Cardiac fibroblast (primary cell): ENCODE results near the gene ZC3H4.

ENCODE experiments used
- DNase-seq, 2 donors: peaks; one replicate each; pipeline versions ENCODE4 v3.0.0 to v3.0.0-alpha.2; 2010; ENCODE audit warnings: low read depth in 2 of 2
- H3K4me3 ChIP-seq, 2 donors: replicated peaks in 1 of 2; 1 replicate in 1 of 2; 2 replicates in 1 of 2; pipeline ENCODE4 v1.5.1; 2011; ENCODE audit warnings: low read depth in 2 of 2, low read length in 2 of 2, mild to moderate bottlenecking in 2 of 2, moderate library complexity in 1 of 2
- CTCF ChIP-seq: IDR thresholded peaks from one replicate; pipeline ENCODE4 v1.5.1; 2011; ENCODE audit warnings: low read depth, mild to moderate bottlenecking, low read length, inconsistent platforms

ZC3H4 gene

GRCh38 chr19:47073574-47073973 is 40.0 kb downstream of the ZC3H4 start:
- DNase-seq: no peak
- TF ChIP-seq CTCF: no peak
- no peak overlapping the region for H3K4me3 ChIP-seq

- no peak for DNase-seq
- no peak overlapping the region for H3K4me3 ChIP-seq
Observed at GRCh38 chr19:47072323-47072722, 41.3 kb downstream of the ZC3H4 start.

GRCh38 chr19:47071731-47072130 is 41.8 kb downstream of the ZC3H4 start:
- H3K4me3 ChIP-seq: no peak overlapping the region
- TF ChIP-seq CTCF: no peak
- no peak for DNase-seq

More at GRCh38 chr19:47072323-47072722, 41.3 kb downstream of the ZC3H4 start:
- TF ChIP-seq CTCF: no peak

GRCh38 chr19:47070756-47071155 is 42.8 kb downstream of the ZC3H4 start:
- TF ChIP-seq CTCF: no peak
- H3K4me3 ChIP-seq: no peak overlapping the region
- DNase-seq: no peak

- TF ChIP-seq CTCF: no peak
- DNase-seq: no peak
Observed at GRCh38 chr19:47069795-47070194, 43.8 kb downstream of the ZC3H4 start.

GRCh38 chr19:47068876-47069406 is 44.6 kb downstream of the ZC3H4 start:
- H3K4me3 ChIP-seq: no peak overlapping the region
- no peak for TF ChIP-seq CTCF
- DNase-seq: no peak

More at GRCh38 chr19:47069795-47070194, 43.8 kb downstream of the ZC3H4 start:
- H3K4me3 ChIP-seq: no peak overlapping the region

GRCh38 chr19:47068246-47068645 is 45.3 kb downstream of the ZC3H4 start:
- TF ChIP-seq CTCF: no peak
- no peak overlapping the region for H3K4me3 ChIP-seq
- DNase-seq: no peak
